Left kidney (tissue), 8 donors: Measurements from ENCODE around the gene KPNA5. TPM values are rescaled to one million over a fixed set of nuclear protein-coding genes. Genes with fewer than 3 reads are reported as not detected.
"Not testable (repeated sequence)": the region's sequence is repeated elsewhere in the genome, so short reads cannot be mapped to it uniquely, and the experiment has no call there.

Source experiments
- DNase-seq: peaks from one replicate; pipeline ENCODE4 v3.0.0-alpha.2; 2013
- long read RNA-seq, 8 donors: transcript quantifications; one replicate each; lab custom pipeline, GENCODE V29; 2026
- polyA plus RNA-seq: library from polyadenylated mRNA; unstranded; fragments of 120-200 nt; gene quantifications from one replicate; pipeline ENCODE4 v1.2.1, GENCODE V29; 2013; ENCODE audit not compliant: insufficient read length

Gene KPNA5
- 22.6 TPM for polyA plus RNA-seq
- long read RNA-seq, donor 1, full-length matches to known transcripts = 5 of 5 reads
- long read RNA-seq, donor 1, partial matches to known transcripts = 0 of 5 reads
- long read RNA-seq, donor 1, other reads (novel, unspliced or antisense) = 0 of 5 reads
- long read RNA-seq, donor 2, full-length matches to known transcripts = 2 of 2 reads
- long read RNA-seq, donor 2, partial matches to known transcripts = 0 of 2 reads
- long read RNA-seq, donor 2, other reads (novel, unspliced or antisense) = 0 of 2 reads
- long read RNA-seq, donor 3, full-length matches to known transcripts = 1 of 8 reads
- long read RNA-seq, donor 3, partial matches to known transcripts = 0 of 8 reads
- long read RNA-seq, donor 3, other reads (novel, unspliced or antisense) = 7 of 8 reads
- long read RNA-seq, donor 4 = 0 reads
- long read RNA-seq, donor 5, full-length matches to known transcripts = 6 of 6 reads
- long read RNA-seq, donor 5, partial matches to known transcripts = 0 of 6 reads
- long read RNA-seq, donor 5, other reads (novel, unspliced or antisense) = 0 of 6 reads
- long read RNA-seq, donor 6, full-length matches to known transcripts = 2 of 2 reads
- long read RNA-seq, donor 6, partial matches to known transcripts = 0 of 2 reads
- long read RNA-seq, donor 6, other reads (novel, unspliced or antisense) = 0 of 2 reads
- long read RNA-seq, donor 7, full-length matches to known transcripts = 9 of 9 reads
- long read RNA-seq, donor 7, partial matches to known transcripts = 0 of 9 reads
- long read RNA-seq, donor 7, other reads (novel, unspliced or antisense) = 0 of 9 reads
- long read RNA-seq, donor 8, full-length matches to known transcripts = 2 of 2 reads
- long read RNA-seq, donor 8, partial matches to known transcripts = 0 of 2 reads
- long read RNA-seq, donor 8, other reads (novel, unspliced or antisense) = 0 of 2 reads

- DNase-seq = peak; percentile 93
Measured at GRCh38 chr6:116680880-116681672, at the start of gene KPNA5. Gene KPNA5 (plus strand): TSS chr6:116681211. CDS start chr6:116681335, 124 bp downstream.

- DNase-seq = no peak
Measured at GRCh38 chr6:116631379-116631990, 49.5 kb upstream of the KPNA5 start.

GRCh38 chr6:116633685-116634084 is 47.3 kb upstream of the KPNA5 start:
- no peak for DNase-seq

- DNase-seq = peak; percentile 17
Measured at GRCh38 chr6:116648156-116648555, 32.9 kb upstream of the KPNA5 start.

- no peak for DNase-seq
Measured at GRCh38 chr6:116649129-116649528, 31.9 kb upstream of the KPNA5 start.

- DNase-seq = no peak
Measured at GRCh38 chr6:116651916-116652315, 29.1 kb upstream of the KPNA5 start.

- DNase-seq = no peak
Measured at GRCh38 chr6:116661594-116661993, 19.4 kb upstream of the KPNA5 start.

GRCh38 chr6:116662202-116662601 is 18.8 kb upstream of the KPNA5 start:
- DNase-seq = no peak

- no peak for DNase-seq
Measured at GRCh38 chr6:116663308-116663707, 17.7 kb upstream of the KPNA5 start.

GRCh38 chr6:116664169-116664568 is 16.8 kb upstream of the KPNA5 start:
- DNase-seq = not testable (repeated sequence)

GRCh38 chr6:116665464-116665863 is 15.5 kb upstream of the KPNA5 start:
- DNase-seq = no peak

- no peak for DNase-seq
Measured at GRCh38 chr6:116666869-116667268, 14.1 kb upstream of the KPNA5 start.

- no peak for DNase-seq
Measured at GRCh38 chr6:116667623-116668022, 13.4 kb upstream of the KPNA5 start.

GRCh38 chr6:116672306-116672705 is 8.7 kb upstream of the KPNA5 start:
- DNase-seq = no peak

- no peak for DNase-seq
Measured at GRCh38 chr6:116676021-116676420, 5.0 kb upstream of the KPNA5 start.

- DNase-seq = no peak
Measured at GRCh38 chr6:116682334-116682712, 1.3 kb downstream of the KPNA5 start.

GRCh38 chr6:116685437-116685993 is 4.5 kb downstream of the KPNA5 start:
- no peak for DNase-seq

- DNase-seq = not testable (repeated sequence)
Measured at GRCh38 chr6:116686475-116687101, 5.6 kb downstream of the KPNA5 start.

GRCh38 chr6:116691154-116691553 is 10.1 kb downstream of the KPNA5 start:
- no peak for DNase-seq

GRCh38 chr6:116692873-116693272 is 11.9 kb downstream of the KPNA5 start:
- DNase-seq = not testable (repeated sequence)

- not testable (repeated sequence) for DNase-seq
Measured at GRCh38 chr6:116693275-116693674, 12.3 kb downstream of the KPNA5 start.
